Peyer's patch (tissue), 4 donors: Measurements from ENCODE around the gene ICAM1.

Experiments
- POLR2A ChIP-seq, 2 donors: fragments of 450-650 bp; IDR thresholded peaks; one replicate each; pipeline ENCODE4 v1.5.1; 2017; ENCODE audit warnings: antibody characterized with exemption in 2 of 2, mild to moderate bottlenecking in 2 of 2, moderate library complexity in 2 of 2
- TF ChIP-seq, protein P1 (sequence below), 6 experiments: fragments of 450-650 bp in 4 of 6; fragments of 200-600 bp in 2 of 6; sonication (generic) in 1 of 6; IDR thresholded peaks; one replicate each; pipeline ENCODE4 v1.5.1; 2017 to 2019; ENCODE audit warnings: antibody characterized with exemption in 6 of 6, mild to moderate bottlenecking in 3 of 6, moderate library complexity in 1 of 6

GRCh38 chr19:10279737-10280442, 9.0 kb downstream of the ICAM1 start:
- no peak for TF ChIP-seq POLR2A (IDR thresholded peaks at IDR 0.05)
- TF ChIP-seq, protein P1, sequence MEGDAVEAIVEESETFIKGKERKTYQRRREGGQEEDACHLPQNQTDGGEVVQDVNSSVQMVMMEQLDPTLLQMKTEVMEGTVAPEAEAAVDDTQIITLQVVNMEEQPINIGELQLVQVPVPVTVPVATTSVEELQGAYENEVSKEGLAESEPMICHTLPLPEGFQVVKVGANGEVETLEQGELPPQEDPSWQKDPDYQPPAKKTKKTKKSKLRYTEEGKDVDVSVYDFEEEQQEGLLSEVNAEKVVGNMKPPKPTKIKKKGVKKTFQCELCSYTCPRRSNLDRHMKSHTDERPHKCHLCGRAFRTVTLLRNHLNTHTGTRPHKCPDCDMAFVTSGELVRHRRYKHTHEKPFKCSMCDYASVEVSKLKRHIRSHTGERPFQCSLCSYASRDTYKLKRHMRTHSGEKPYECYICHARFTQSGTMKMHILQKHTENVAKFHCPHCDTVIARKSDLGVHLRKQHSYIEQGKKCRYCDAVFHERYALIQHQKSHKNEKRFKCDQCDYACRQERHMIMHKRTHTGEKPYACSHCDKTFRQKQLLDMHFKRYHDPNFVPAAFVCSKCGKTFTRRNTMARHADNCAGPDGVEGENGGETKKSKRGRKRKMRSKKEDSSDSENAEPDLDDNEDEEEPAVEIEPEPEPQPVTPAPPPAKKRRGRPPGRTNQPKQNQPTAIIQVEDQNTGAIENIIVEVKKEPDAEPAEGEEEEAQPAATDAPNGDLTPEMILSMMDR (IDR thresholded peaks at IDR 0.05) = no peak
